ENCODE data around the gene C19orf85. TPM values are rescaled to one million over a fixed set of nuclear protein-coding genes. Genes with fewer than 3 reads are reported as not detected.

The C19orf85 gene
- total RNA-seq, 1 donor from 2014 or later, result not detected

GRCh38 chr19:55464039-55464661 lies 401 bp downstream of the C19orf85 start:
- Histone ChIP-seq H3K36me3 (no peaks in the 10 kb centered on the region), H3K27ac (no peak overlapping the region), H3K4me1 (peaks cover 0 to 11% of the 10 kb centered on the region in 2 donors), H3K9me3 (no peaks in the 10 kb centered on the region), H3K27me3 (no peaks in the 10 kb centered on the region), H3K4me3 (no peak overlapping the region)
- no peak for DNase-seq (ENCODE audit: low spot score in 2 of 2)
- TF ChIP-seq, protein P1, sequence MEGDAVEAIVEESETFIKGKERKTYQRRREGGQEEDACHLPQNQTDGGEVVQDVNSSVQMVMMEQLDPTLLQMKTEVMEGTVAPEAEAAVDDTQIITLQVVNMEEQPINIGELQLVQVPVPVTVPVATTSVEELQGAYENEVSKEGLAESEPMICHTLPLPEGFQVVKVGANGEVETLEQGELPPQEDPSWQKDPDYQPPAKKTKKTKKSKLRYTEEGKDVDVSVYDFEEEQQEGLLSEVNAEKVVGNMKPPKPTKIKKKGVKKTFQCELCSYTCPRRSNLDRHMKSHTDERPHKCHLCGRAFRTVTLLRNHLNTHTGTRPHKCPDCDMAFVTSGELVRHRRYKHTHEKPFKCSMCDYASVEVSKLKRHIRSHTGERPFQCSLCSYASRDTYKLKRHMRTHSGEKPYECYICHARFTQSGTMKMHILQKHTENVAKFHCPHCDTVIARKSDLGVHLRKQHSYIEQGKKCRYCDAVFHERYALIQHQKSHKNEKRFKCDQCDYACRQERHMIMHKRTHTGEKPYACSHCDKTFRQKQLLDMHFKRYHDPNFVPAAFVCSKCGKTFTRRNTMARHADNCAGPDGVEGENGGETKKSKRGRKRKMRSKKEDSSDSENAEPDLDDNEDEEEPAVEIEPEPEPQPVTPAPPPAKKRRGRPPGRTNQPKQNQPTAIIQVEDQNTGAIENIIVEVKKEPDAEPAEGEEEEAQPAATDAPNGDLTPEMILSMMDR (IDR thresholded peaks at IDR 0.05), result no peak
- intact Hi-C loops (cut with DNase I), result loop anchor here (5.0 kb wide), 2 partner anchors 158 to 182 kb away; partner anchors contain the start of genes BRSK1, HSPBP1 and ZNF784

GRCh38 chr19:55463583-55464031 lies 944 bp downstream of the C19orf85 start:
- TF ChIP-seq, protein P1 (IDR thresholded peaks at IDR 0.05), result no peak
- DNase-seq (ENCODE audit: low spot score in 2 of 2), result no peak

GRCh38 chr19:55462722-55463121 lies 1.8 kb downstream of the C19orf85 start:
- no peak overlapping the region for H3K4me3 ChIP-seq
- DNase-seq (ENCODE audit: low spot score in 2 of 2), result no peak
- TF ChIP-seq, protein P1 (IDR thresholded peaks at IDR 0.05), result no peak
- intact Hi-C loops (cut with DNase I), result loop anchor here (5.0 kb wide), 2 partner anchors 160 to 180 kb away; partner anchors contain the start of genes BRSK1, HSPBP1 and ZNF784
- H3K36me3 ChIP-seq, result no peaks in the 10 kb centered on the region
- H3K27me3 ChIP-seq, result no peaks in the 10 kb centered on the region
- H3K9me3 ChIP-seq, result no peaks in the 10 kb centered on the region
- H3K27ac ChIP-seq, result no peak overlapping the region
- peaks cover 0 to 11% of the 10 kb centered on the region in 2 donors for H3K4me1 ChIP-seq

More at GRCh38 chr19:55463583-55464031, 944 bp downstream of the C19orf85 start:
- no peaks in the 10 kb centered on the region for H3K36me3 ChIP-seq
- H3K9me3 ChIP-seq, result no peaks in the 10 kb centered on the region
- H3K27ac ChIP-seq, result no peak overlapping the region
- no peak overlapping the region for H3K4me3 ChIP-seq
- H3K27me3 ChIP-seq, result no peaks in the 10 kb centered on the region
- peaks cover 0 to 11% of the 10 kb centered on the region in 2 donors for H3K4me1 ChIP-seq
- intact Hi-C loops (cut with DNase I), result loop anchor here (5.0 kb wide), 2 partner anchors 159 to 181 kb away; partner anchors contain the start of genes BRSK1, HSPBP1 and ZNF784

DNA sequence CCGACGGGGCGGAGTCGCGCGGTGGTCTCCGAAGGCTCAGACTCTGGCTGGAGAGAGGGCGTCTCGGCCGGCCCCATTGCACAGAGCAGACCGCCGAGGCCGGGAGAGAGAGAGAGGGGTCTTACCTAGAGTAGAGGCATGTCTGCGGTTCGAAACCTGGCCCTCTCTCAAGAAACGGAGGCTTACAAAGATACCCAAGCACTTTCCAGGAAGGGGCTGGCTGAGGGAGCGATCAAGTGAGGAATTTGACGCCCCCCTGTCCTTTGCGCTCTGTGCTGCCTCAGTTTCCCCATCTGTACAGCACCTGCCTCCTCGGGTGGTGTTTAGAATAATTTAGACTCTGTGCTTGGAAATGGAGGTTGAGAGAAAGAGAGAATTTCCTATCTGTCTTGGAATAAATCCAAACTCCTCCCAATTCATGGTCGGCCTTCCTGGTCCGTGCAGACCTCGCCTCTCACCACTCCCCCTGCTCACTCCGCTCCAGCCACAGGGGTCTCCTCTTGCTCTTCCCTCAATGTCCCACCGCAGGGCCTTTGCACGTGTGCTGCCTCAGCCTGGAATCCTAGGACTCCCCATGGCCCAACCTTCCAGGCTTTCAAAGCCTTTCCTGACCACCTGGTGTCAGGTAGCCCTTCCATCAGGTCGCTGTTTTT lies 2.5 kb downstream of the C19orf85 start:
- Histone ChIP-seq H3K36me3 (no peaks in the 10 kb centered on the region), H3K4me1 (peaks cover 0 to 5% of the 10 kb centered on the region in 2 donors), H3K27ac (peak overlapping the region; percentile 67 to 73), H3K27me3 (no peaks in the 10 kb centered on the region), H3K4me3 (peak overlapping the region; percentile 58 to 69), H3K9me3 (no peaks in the 10 kb centered on the region)
- intact Hi-C loops (cut with DNase I), result loop anchor here (1.0 to 5.0 kb wide), 7 partner anchors 14 to 345 kb away; partner anchors contain the start of genes BRSK1, FIZ1, HSPBP1 and PPP1R12C
- TF ChIP-seq, protein P1 (IDR thresholded peaks at IDR 0.05), result no peak
- no peak for DNase-seq (ENCODE audit: low spot score in 2 of 2)

DNA sequence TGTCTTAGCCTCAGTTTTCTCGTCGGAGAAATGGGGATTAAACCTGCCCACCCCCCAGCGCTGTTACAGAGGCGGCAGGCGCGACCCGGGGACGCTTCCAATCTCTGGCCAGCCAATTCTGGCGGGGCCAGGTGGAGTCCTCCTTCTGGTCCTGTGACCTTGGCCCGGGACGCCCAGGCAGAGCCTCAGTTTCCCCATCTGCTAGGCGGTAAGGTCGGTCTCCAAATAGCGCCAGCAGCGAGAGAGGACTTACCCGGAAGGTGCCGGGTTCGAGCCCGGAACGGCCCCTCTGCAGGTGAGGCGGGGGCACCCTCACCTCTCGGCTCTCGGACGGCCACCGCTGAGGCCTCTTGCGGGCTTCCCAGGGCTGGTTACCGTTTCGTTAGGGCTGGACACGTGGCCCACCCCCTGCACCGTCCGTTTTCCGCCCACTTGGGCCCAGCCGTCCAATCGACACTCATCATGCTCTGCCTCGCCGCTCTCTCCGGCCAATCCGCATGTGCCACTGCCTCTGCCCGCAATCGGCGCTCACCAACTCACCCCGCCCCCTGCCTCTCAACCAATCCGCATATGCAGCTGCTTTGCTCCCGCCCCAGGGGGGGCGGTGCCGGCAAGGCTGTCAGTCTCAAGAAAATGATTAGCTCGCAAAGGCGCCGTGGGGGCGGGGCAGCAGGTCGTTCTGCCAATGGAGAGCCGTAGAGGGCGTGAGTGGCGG lies 3.1 kb downstream of the C19orf85 start, which contains the start of gene ISOC2:
Gene ISOC2 (minus strand): TSS at position 384 of the 715 bp plus-strand sequence. CDS start 5,156 bp downstream, outside the sequence.
- no peaks in the 10 kb centered on the region for H3K36me3 ChIP-seq
- TF ChIP-seq, protein P1 (IDR thresholded peaks at IDR 0.05), result no peak
- peak within 1 kb of the TSS; percentile 67 to 79 for H3K27ac ChIP-seq
- no peaks in the 10 kb centered on the region for H3K9me3 ChIP-seq
- DNase-seq (ENCODE audit: low spot score in 2 of 2), result peak; percentile 100
- no peaks in the 10 kb centered on the region for H3K27me3 ChIP-seq
- peak within 1 kb of the TSS; percentile 58 to 77 for H3K4me3 ChIP-seq
- intact Hi-C loops (cut with DNase I), result loop anchor here (1.0 to 5.0 kb wide), 7 partner anchors 15 to 345 kb away; partner anchors contain the start of genes BRSK1, FIZ1, HSPBP1 and PPP1R12C
- H3K4me1 ChIP-seq, result peaks cover 0 to 5% of the 10 kb centered on the region in 2 donors

All from ascending aorta (tissue), 2 donors.